Parathyroid adenoma (tissue), 2 donors: ENCODE data around the gene AUTS2.

ENCODE experiments used
- H2AFZ ChIP-seq: fragments of 300-600 bp; sonication (generic); one replicate; pipeline ENCODE4 v1.7.0; 2017; ENCODE audit warnings: antibody characterized with exemption, mild to moderate bottlenecking
- H3K27ac ChIP-seq: fragments of 300-600 bp; sonication (generic); one replicate; pipeline ENCODE4 v1.7.0; 2017
- H3K27me3 ChIP-seq: fragments of 300-600 bp; sonication (generic); one replicate; pipeline ENCODE4 v1.7.0; 2017; ENCODE audit warnings: low read length; ENCODE audit not compliant: control insufficient read depth, insufficient read depth
- H3K36me3 ChIP-seq: fragments of 300-600 bp; sonication (generic); one replicate; pipeline ENCODE4 v1.7.0; 2017; ENCODE audit warnings: low read length; ENCODE audit not compliant: control insufficient read depth, insufficient read depth
- H3K4me1 ChIP-seq: fragments of 300-600 bp; sonication (generic); one replicate; pipeline ENCODE4 v1.7.0; 2017; ENCODE audit warnings: control low read depth
- H3K4me2 ChIP-seq: fragments of 300-600 bp; sonication (generic); one replicate; pipeline ENCODE4 v1.7.0; 2017; ENCODE audit warnings: low read length
- H3K4me3 ChIP-seq: fragments of 300-600 bp; sonication (generic); one replicate; pipeline ENCODE4 v1.7.0; 2017; ENCODE audit warnings: low read depth, low read length
- H3K79me2 ChIP-seq: fragments of 300-600 bp; sonication (generic); one replicate; pipeline ENCODE4 v1.7.0; 2017; ENCODE audit warnings: control low read depth
- H3K9ac ChIP-seq: fragments of 300-600 bp; sonication (generic); one replicate; pipeline ENCODE4 v1.7.0; 2017; ENCODE audit warnings: mild to moderate bottlenecking
- H3K9me3 ChIP-seq: fragments of 300-600 bp; sonication (generic); one replicate; pipeline ENCODE4 v1.7.0; 2017; ENCODE audit warnings: low read length; ENCODE audit not compliant: control insufficient read depth
- CTCF ChIP-seq: fragments of 300-600 bp; sonication (generic); IDR thresholded peaks from one replicate; pipeline ENCODE4 v1.7.0; 2017; ENCODE audit warnings: antibody characterized with exemption, mild to moderate bottlenecking
- donor health status: primary hyperparathyroidism.

AUTS2 gene

DNA sequence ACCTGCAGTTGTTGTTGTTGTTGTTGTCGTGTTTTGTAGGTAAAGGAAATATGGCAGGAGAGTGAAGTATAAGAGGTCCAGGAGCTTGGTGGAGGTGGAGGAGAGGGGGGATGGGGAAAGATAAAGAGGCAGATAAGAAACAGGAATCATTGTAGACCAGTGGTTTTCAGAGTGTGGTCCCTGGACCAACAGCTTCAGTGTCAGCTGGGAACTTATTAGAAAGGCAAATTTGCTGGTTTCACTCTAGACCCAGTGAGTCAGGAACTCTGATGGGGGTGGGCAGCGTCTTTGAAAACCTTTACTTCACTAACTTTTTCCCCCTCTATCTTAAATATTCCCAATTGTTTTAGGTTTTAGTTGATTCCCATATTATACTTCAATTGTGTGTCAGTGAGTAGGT lies 241.5 kb downstream of the AUTS2 start:
- H3K9ac ChIP-seq, result no peak overlapping the region
- H3K9me3 ChIP-seq, result no peaks in the 10 kb centered on the region
- H3K79me2 ChIP-seq, result no peaks in the 10 kb centered on the region
- no peak overlapping the region for H3K4me3 ChIP-seq
- no peak overlapping the region for H3K27ac ChIP-seq
- no peaks in the 10 kb centered on the region for H3K4me1 ChIP-seq
- H3K4me2 ChIP-seq, result no peak overlapping the region
- no peaks in the 10 kb centered on the region for H3K27me3 ChIP-seq
- H3K36me3 ChIP-seq, result no peaks in the 10 kb centered on the region
- H2AFZ ChIP-seq, result no peak overlapping the region
- no peak for TF ChIP-seq CTCF

DNA sequence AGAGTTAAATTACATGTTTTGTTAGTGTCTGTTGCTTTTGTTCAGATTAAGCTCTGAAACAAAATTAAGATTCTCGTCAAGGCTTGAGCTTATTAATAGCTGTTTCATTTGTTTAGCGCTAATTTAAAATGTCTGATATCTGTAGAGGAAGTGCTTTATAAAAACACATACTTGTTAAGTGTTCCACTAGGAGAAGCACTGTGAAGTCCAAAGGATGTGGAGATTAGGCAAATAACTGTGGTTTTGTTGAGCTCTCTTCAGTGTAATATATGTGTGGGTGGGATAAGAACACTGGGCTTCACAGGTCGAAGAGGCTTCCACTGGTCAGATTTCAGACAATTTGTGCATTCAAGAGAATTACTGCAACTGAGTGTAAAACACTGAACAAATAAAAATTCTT lies 242.0 kb downstream of the AUTS2 start:
- H3K9me3 ChIP-seq, result no peaks in the 10 kb centered on the region
- H3K4me2 ChIP-seq, result no peak overlapping the region
- H3K27ac ChIP-seq, result no peak overlapping the region
- no peaks in the 10 kb centered on the region for H3K27me3 ChIP-seq
- no peak overlapping the region for H3K4me3 ChIP-seq
- H3K79me2 ChIP-seq, result no peaks in the 10 kb centered on the region
- H3K36me3 ChIP-seq, result no peaks in the 10 kb centered on the region
- no peaks in the 10 kb centered on the region for H3K4me1 ChIP-seq
- no peak for TF ChIP-seq CTCF
- H2AFZ ChIP-seq, result no peak overlapping the region
- H3K9ac ChIP-seq, result no peak overlapping the region

DNA sequence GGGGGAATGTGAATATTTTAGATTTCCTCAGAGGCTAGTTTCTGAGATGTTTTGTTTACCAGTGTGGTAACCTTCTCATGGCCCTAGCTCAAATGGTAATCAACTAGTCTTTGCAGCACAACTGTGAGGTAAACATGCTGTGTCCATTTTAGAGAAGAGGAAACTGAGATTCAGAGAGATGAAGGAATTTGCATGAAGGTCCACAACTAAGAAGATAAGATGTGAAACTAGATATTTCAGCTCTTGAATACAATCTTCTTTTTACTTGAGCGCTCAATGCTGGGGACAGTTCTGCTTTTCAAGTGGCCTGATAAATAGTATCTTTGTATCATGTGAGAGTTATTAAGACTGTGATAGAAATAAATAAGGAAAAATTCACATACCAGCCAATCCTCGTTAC lies 245.4 kb downstream of the AUTS2 start:
- no peaks in the 10 kb centered on the region for H3K4me1 ChIP-seq
- no peaks in the 10 kb centered on the region for H3K9me3 ChIP-seq
- H3K4me3 ChIP-seq, result no peak overlapping the region
- H3K79me2 ChIP-seq, result no peaks in the 10 kb centered on the region
- no peaks in the 10 kb centered on the region for H3K27me3 ChIP-seq
- no peak overlapping the region for H2AFZ ChIP-seq
- no peak overlapping the region for H3K27ac ChIP-seq
- no peaks in the 10 kb centered on the region for H3K36me3 ChIP-seq
- no peak for TF ChIP-seq CTCF
- H3K4me2 ChIP-seq, result no peak overlapping the region
- no peak overlapping the region for H3K9ac ChIP-seq

DNA sequence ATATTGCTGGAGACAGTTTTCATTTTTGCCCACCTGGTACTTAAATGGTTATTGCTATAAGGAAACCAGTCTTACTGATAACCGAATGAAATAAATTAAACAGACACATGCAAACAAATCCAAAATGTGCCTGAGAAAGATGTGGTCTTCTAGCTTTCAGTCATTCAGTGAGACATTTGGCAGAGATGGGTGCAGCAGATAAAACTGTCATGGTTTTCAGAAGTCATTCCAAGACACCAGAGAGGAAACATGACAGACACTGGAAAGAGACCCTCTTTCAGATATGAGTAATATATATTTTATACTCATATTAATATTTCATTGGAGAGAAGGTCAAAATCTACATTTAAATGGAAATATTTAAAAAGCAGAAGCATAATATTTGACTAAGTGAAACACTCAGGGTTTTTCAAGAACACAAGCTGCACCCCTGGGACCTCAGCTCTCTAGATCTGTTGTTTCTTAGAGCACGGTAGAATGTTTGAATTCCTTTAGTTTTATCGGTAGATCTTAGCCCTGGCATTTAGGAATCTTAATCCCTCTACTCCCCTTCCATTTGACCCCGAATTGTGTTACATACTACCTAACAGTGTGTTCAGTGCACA lies 246.1 kb downstream of the AUTS2 start:
- no peaks in the 10 kb centered on the region for H3K27me3 ChIP-seq
- H3K9me3 ChIP-seq, result no peaks in the 10 kb centered on the region
- no peaks in the 10 kb centered on the region for H3K4me1 ChIP-seq
- H2AFZ ChIP-seq, result no peak overlapping the region
- H3K36me3 ChIP-seq, result no peaks in the 10 kb centered on the region
- H3K27ac ChIP-seq, result no peak overlapping the region
- H3K79me2 ChIP-seq, result no peaks in the 10 kb centered on the region
- TF ChIP-seq CTCF, result no peak
- no peak overlapping the region for H3K9ac ChIP-seq
- H3K4me2 ChIP-seq, result no peak overlapping the region
- H3K4me3 ChIP-seq, result no peak overlapping the region

- H3K4me1 ChIP-seq, result no peaks in the 10 kb centered on the region
Measured at GRCh38 chr7:69845721-69846495, 247.6 kb downstream of the AUTS2 start.

More at GRCh38 chr7:69845721-69846495, 247.6 kb downstream of the AUTS2 start:
- Histone ChIP-seq H3K9me3 (no peaks in the 10 kb centered on the region), H3K79me2 (no peaks in the 10 kb centered on the region), H3K9ac (no peak overlapping the region), H3K36me3 (no peaks in the 10 kb centered on the region), H3K4me2 (no peak overlapping the region), H3K4me3 (no peak overlapping the region), H2AFZ (no peak overlapping the region), H3K27ac (no peak overlapping the region), H3K27me3 (no peaks in the 10 kb centered on the region)
- no peak for TF ChIP-seq CTCF
